Activated naive CD8-positive, alpha-beta T cell (primary cell): Measurements from ENCODE around the gene DIP2B.

Source experiments
- H3K27ac Mint-ChIP-seq: one replicate; pipeline ENCODE4 v1.8.0; 2021; ENCODE audit warnings: mixed read lengths
- H3K27me3 Mint-ChIP-seq: one replicate; pipeline ENCODE4 v1.8.0; 2021; ENCODE audit warnings: mixed read lengths
- H3K36me3 Mint-ChIP-seq: one replicate; pipeline ENCODE4 v1.8.0; 2021; ENCODE audit warnings: mixed read lengths
- H3K4me1 Mint-ChIP-seq: one replicate; pipeline ENCODE4 v1.8.0; 2021; ENCODE audit warnings: low read depth, mixed read lengths
- H3K4me3 Mint-ChIP-seq: one replicate; pipeline ENCODE4 v1.8.0; 2021; ENCODE audit warnings: mild to moderate bottlenecking, mixed read lengths
- H3K9me3 Mint-ChIP-seq: one replicate; pipeline ENCODE4 v1.8.0; 2021; ENCODE audit warnings: low read depth, mixed read lengths

Gene DIP2B

GRCh38 chr12:50617657-50618056 is 112.9 kb downstream of the DIP2B start:
- no peaks in the 10 kb centered on the region for H3K36me3 Mint-ChIP-seq
- H3K4me1 Mint-ChIP-seq: peaks cover 59% of the 10 kb centered on the region
- H3K27me3 Mint-ChIP-seq: no peaks in the 10 kb centered on the region
- no peaks in the 10 kb centered on the region for H3K9me3 Mint-ChIP-seq
- no peak overlapping the region for H3K27ac Mint-ChIP-seq
- H3K4me3 Mint-ChIP-seq: no peak overlapping the region

DNA sequence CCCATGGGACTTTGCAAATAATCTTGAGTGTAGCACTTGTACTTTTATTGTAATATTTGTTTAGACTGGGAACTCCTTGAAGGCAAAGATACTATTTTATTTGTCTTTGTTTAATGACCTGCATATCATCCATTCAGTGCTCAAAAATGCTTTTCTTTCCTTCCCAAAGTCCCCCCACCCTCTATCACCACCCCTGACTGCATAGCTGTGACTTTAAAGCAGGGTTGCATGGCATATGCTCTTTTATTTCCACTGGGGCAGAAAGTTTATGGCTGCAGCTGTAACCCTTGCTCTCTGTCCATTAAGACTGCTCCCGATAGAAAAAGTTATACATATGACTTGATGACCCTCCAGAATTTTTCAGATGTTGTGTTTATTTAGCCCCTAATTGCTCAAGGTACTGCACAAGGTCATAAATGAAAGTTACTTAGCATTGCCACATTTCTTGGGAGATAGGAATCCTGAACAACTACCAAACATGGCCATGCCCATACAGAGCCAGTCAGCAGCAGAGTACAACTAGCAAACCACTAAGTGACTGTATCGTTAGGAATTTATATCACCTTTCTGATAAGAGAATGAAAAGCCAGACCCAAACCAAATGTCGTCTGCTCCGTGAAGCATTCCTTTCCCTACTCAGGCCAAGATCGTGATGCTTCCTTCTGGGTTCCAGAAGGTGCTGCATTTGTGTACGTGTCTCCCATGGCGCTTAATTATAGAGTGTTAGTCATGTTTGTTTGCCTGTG is 114.3 kb downstream of the DIP2B start:
- Mint-ChIP-seq H3K27me3 (no peaks in the 10 kb centered on the region), H3K36me3 (no peaks in the 10 kb centered on the region), H3K9me3 (no peaks in the 10 kb centered on the region), H3K27ac (peak overlapping the region; percentile 68), H3K4me3 (no peak overlapping the region), H3K4me1 (peaks cover 68% of the 10 kb centered on the region)

DNA sequence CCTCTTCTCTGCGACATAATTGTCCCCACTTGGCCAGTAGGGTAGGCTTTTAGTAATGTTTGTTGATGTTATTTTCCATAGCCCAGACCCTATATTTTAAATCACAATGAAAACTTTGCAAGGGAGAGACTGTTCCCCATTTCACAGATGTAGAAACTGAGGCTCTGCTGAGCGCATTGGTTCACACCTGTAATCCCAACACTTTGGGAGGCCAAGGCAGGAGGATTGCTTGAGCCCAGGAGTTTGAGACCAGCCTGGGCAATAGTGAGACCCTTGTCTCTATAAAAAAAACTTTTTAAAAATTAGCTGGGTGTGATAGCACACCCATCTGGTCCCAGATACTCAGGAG is 114.8 kb downstream of the DIP2B start:
- Mint-ChIP-seq H3K36me3 (no peaks in the 10 kb centered on the region), H3K4me1 (peaks cover 74% of the 10 kb centered on the region), H3K27me3 (no peaks in the 10 kb centered on the region), H3K4me3 (no peak overlapping the region), H3K27ac (peak overlapping the region; percentile 68), H3K9me3 (no peaks in the 10 kb centered on the region)

DNA sequence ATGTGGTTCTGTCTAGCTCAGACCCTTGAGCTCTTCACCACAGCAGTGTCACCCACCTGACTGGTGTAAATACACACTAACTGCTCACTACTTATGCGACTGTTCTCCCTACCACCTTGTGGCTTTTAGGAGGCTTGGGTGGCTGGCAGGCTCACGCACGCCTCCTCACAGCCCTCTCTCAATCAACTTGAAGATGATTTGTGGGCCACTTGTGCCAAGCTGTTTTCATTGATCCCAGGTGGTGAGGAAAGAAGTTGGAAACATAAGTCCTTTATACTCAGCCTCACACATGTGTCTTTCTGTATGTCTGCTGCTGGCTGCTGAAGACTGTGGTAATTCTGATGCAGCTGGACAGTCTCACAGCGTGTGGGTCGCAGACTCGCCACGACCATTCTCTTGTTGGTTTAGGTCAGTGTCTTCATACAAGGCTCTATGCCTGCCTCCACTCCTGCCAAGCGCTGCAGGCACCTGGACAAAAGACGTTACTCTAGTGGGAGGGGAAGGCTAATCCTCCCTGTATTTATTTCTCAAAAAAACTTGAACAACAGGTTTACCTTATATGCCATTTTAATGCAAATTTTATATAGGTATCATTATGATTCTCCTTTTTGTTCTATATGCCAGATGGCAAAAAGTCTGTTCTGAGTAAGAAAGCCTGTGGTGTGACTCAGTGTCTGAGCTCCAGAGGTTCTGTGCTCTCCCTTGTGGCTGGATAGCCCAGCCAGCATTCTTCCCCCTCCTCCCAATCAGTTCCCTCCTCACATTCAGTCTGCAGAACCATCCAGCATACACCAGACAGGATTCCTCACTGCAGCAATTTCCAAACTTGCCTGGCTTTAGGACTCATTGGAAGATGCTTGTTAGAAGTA is 115.6 kb downstream of the DIP2B start:
- no peaks in the 10 kb centered on the region for H3K9me3 Mint-ChIP-seq
- no peaks in the 10 kb centered on the region for H3K27me3 Mint-ChIP-seq
- H3K27ac Mint-ChIP-seq: peak overlapping the region; percentile 94
- peaks cover 75% of the 10 kb centered on the region for H3K4me1 Mint-ChIP-seq
- peak overlapping the region; percentile 35 for H3K4me3 Mint-ChIP-seq
- H3K36me3 Mint-ChIP-seq: no peaks in the 10 kb centered on the region

DNA sequence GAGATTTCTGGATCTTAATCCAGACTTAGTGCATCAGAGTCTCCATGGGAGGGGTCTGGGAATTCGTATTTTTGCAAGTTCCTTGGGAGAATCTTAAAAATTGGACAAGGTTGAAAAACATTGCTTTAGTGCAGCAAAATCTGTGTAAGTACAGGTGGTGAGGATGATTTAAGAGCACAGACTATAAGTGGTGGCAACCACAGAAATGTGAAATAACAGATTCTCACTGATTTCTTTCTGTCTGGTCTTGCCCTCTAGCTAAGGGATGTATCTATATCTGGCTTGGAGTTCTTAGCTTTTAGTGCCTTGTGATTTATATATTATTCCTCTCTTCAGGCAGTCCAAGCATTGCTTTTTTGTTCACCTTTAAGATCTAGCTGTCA is 116.2 kb downstream of the DIP2B start:
- no peak overlapping the region for H3K4me3 Mint-ChIP-seq
- H3K36me3 Mint-ChIP-seq: peaks cover under 1% of the 10 kb centered on the region
- no peaks in the 10 kb centered on the region for H3K27me3 Mint-ChIP-seq
- peaks cover 76% of the 10 kb centered on the region for H3K4me1 Mint-ChIP-seq
- peak overlapping the region; percentile 94 for H3K27ac Mint-ChIP-seq
- H3K9me3 Mint-ChIP-seq: no peaks in the 10 kb centered on the region

GRCh38 chr12:50621399-50622300 is 116.9 kb downstream of the DIP2B start:
- Mint-ChIP-seq H3K27me3 (no peaks in the 10 kb centered on the region), H3K9me3 (no peaks in the 10 kb centered on the region)

DNA sequence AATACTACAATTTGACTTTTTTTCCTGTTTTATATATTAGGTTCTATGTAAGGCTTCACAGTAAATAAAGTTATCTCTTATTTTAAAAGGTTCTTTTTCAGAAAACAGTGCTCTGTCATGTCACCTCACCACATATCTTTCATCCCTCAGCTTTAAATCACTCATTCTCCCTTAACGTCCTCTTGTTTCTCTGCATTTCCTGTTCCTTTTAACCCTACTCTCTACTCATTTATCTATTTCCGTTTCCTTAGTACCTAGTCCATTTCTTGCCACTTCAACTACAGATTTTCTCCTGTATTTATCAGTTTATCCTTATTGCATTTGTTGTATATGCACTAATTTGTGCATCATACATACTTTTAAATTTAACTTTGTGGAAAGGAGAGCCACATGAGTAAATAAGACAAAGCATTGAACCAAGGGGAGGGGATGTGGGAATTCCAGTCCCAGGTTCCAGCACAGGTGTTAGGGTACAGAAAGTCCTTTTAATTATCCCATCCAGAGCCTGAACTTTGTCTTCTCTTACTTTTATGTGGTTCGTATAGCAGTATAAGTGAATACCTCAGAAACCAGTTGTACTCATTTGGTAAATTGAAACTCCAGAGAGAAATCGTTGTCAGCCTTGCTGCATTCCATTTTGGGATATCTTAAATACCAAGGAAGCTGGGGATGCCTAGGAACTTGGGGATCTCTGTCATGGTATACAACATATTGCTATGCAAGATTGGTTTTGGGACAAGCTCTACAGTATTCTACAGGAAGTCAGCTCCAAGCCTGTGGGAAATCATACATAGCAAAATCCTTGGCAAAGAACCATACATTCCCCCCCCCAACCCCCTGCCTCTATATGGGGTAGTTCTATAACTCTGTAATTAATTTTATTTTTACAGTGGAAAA is 120.5 kb downstream of the DIP2B start:
- Mint-ChIP-seq H3K4me1 (peaks cover 57% of the 10 kb centered on the region), H3K4me3 (peak overlapping the region; percentile 27)

More at GRCh38 chr12:50621399-50622300, 116.9 kb downstream of the DIP2B start:
- no peak overlapping the region for H3K4me3 Mint-ChIP-seq
- H3K36me3 Mint-ChIP-seq: peaks cover 3% of the 10 kb centered on the region
- peaks cover 75% of the 10 kb centered on the region for H3K4me1 Mint-ChIP-seq
- peak overlapping the region; percentile 78 for H3K27ac Mint-ChIP-seq

DNA sequence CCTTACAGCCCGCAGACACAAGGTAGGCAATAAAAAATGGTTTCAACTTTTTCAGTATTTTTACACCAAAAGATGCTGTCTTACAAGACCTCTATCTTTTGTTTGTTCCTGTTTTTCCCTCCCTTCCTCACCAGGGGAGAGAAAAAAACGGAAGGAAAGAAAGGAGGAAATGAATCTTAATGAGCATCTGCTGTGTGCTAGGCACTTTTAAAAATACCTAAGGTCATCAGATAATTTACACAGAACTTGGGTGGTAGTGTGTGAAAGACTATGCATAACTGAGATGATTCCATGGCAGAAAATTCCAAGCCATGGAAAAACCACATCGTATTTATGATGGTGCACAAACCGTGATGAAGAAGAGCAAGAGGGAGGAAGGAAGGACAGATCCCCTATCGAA is 121.2 kb downstream of the DIP2B start:
- Mint-ChIP-seq H3K4me3 (no peak overlapping the region), H3K9me3 (no peaks in the 10 kb centered on the region), H3K36me3 (peaks cover 21% of the 10 kb centered on the region), H3K27me3 (no peaks in the 10 kb centered on the region), H3K27ac (peak overlapping the region; percentile 37), H3K4me1 (peaks cover 49% of the 10 kb centered on the region)

More for the DNA sequence above, 120.5 kb downstream of the DIP2B start:
- Mint-ChIP-seq H3K27ac (peak overlapping the region; percentile 77), H3K36me3 (peaks cover 20% of the 10 kb centered on the region), H3K9me3 (no peaks in the 10 kb centered on the region), H3K27me3 (no peaks in the 10 kb centered on the region)

GRCh38 chr12:50627491-50627890 is 122.7 kb downstream of the DIP2B start:
- H3K4me3 Mint-ChIP-seq: no peak overlapping the region
- peaks cover 21% of the 10 kb centered on the region for H3K36me3 Mint-ChIP-seq
- H3K27me3 Mint-ChIP-seq: no peaks in the 10 kb centered on the region
- peak overlapping the region; percentile 46 for H3K27ac Mint-ChIP-seq
- peaks cover 35% of the 10 kb centered on the region for H3K4me1 Mint-ChIP-seq
- no peaks in the 10 kb centered on the region for H3K9me3 Mint-ChIP-seq

- Mint-ChIP-seq H3K4me1 (peaks cover 30% of the 10 kb centered on the region), H3K9me3 (no peaks in the 10 kb centered on the region), H3K4me3 (no peak overlapping the region), H3K36me3 (peaks cover 21% of the 10 kb centered on the region), H3K27me3 (no peaks in the 10 kb centered on the region), H3K27ac (no peak overlapping the region)
Observed at GRCh38 chr12:50628394-50628793, 123.6 kb downstream of the DIP2B start.

GRCh38 chr12:50633955-50634354 is 129.2 kb downstream of the DIP2B start:
- no peaks in the 10 kb centered on the region for H3K9me3 Mint-ChIP-seq

GRCh38 chr12:50634379-50634778 is 129.6 kb downstream of the DIP2B start:
- Mint-ChIP-seq H3K9me3 (no peaks in the 10 kb centered on the region), H3K4me1 (peaks cover 14% of the 10 kb centered on the region), H3K4me3 (no peak overlapping the region), H3K27me3 (no peaks in the 10 kb centered on the region), H3K36me3 (peaks cover 5% of the 10 kb centered on the region), H3K27ac (no peak overlapping the region)

More at GRCh38 chr12:50633955-50634354, 129.2 kb downstream of the DIP2B start:
- Mint-ChIP-seq H3K27ac (peak overlapping the region; percentile 31), H3K4me3 (no peak overlapping the region), H3K4me1 (peaks cover 11% of the 10 kb centered on the region), H3K36me3 (peaks cover 9% of the 10 kb centered on the region), H3K27me3 (no peaks in the 10 kb centered on the region)

DNA sequence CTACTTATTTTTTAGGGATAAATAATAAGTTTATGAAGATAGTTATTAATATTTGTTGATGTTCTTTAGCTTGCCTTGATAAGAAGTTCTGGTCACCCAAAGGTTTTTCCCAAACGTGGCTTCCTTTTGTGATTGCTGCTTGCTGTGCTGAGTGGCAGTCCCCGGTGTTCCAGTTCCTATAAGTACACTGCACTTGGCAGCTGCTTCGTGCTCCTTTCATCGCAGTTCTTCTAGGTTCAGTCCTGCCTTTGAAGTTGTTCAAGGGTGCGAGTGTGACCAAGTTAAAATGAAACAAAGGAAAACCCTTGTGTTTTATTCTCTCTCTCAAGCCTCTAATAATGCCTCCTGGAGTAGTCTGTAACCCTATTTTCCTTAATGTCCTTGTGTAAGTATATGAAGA is 130.6 kb downstream of the DIP2B start:
- Mint-ChIP-seq H3K27me3 (no peaks in the 10 kb centered on the region), H3K4me3 (no peak overlapping the region), H3K27ac (peak overlapping the region; percentile 67), H3K36me3 (peaks cover under 1% of the 10 kb centered on the region), H3K4me1 (peaks cover 19% of the 10 kb centered on the region), H3K9me3 (no peaks in the 10 kb centered on the region)

DNA sequence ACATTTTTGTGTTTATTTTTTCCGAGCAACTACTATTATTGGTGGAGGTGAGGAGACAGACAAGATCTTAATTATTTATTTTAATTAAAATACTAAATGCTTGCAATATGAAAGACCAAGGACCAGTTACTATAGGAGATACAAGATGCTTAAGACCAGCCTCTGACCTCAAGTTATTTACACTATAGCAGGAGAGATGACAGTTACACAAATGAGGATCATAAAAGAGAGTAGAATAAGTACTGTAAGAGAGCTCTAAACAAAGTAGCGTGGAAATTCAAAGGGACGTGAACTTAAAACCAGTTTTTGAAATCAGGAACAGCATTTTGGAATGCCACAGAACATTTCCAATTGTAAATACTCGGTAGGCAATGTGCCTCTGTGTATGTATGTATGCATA is 131.1 kb downstream of the DIP2B start:
- Mint-ChIP-seq H3K4me3 (no peak overlapping the region), H3K27me3 (no peaks in the 10 kb centered on the region), H3K4me1 (peaks cover 24% of the 10 kb centered on the region), H3K27ac (peak overlapping the region; percentile 67), H3K36me3 (no peaks in the 10 kb centered on the region), H3K9me3 (no peaks in the 10 kb centered on the region)
